PC-3 (cell line): ENCODE measurements around the gene DNAL1. TPM values are rescaled to one million over a fixed set of nuclear protein-coding genes. Genes with fewer than 3 reads are reported as not detected.

Experiments used
- ATAC-seq: fragments of 200-7000 bp; cut with Tn5 transposase; 2 replicates; pipeline ENCODE4 v1.9.1; 2020; ENCODE audit warnings: mild to moderate bottlenecking, moderate library complexity
- BruUV-seq: library from RNA; stranded (reverse); fragments of 400-500 nt; replicated peaks from 2 replicates; lab custom pipeline; 2021; lab: Mats Ljungman, UMichigan
- CTCF ChIA-PET: fragments of 300-600 bp; sonication (Branson Sonifier 250); formaldehyde crosslinking; loops from one replicate; lab custom pipeline; 2022; ENCODE audit warnings: antibody characterized with exemption; lab: Charles Lee
- POLR2A ChIA-PET: fragments of 300-600 bp; sonication (Branson Sonifier 250); formaldehyde crosslinking; loops from one replicate; lab custom pipeline; 2022; ENCODE audit warnings: antibody characterized with exemption; ENCODE audit not compliant: unreplicated experiment; lab: Charles Lee
- DNase-seq: peaks from one replicate; pipeline ENCODE4 v3.0.0-alpha.2; 2015
- H2AFZ ChIP-seq: fragments of 300-600 bp; sonication (generic); 2 replicates; pipeline ENCODE4 v1.6.0; 2016; ENCODE audit warnings: antibody characterized with exemption, low read length
- H3F3A ChIP-seq: fragments of 300-600 bp; sonication (generic); one replicate; pipeline ENCODE4 v1.6.0; 2017; ENCODE audit warnings: antibody characterized with exemption, low read length, control low read depth, mild to moderate bottlenecking; ENCODE audit not compliant: unreplicated experiment
- H3K27ac ChIP-seq: fragments of 300-600 bp; sonication (generic); 2 replicates; pipeline ENCODE4 v1.5.1; 2016; ENCODE audit warnings: mild to moderate bottlenecking, low read length
- H3K27me3 ChIP-seq: fragments of 300-600 bp; sonication (generic); 2 replicates; pipeline ENCODE4 v1.6.1; 2016; ENCODE audit warnings: low read length, mixed read lengths
- H3K36me3 ChIP-seq: fragments of 300-600 bp; sonication (generic); 2 replicates; pipeline ENCODE4 v1.6.1; 2016; ENCODE audit warnings: low read depth, mixed run types, low read length, mixed read lengths
- H3K4me1 ChIP-seq: fragments of 300-600 bp; sonication (generic); 2 replicates; pipeline ENCODE4 v1.5.1; 2016; ENCODE audit warnings: low read length; ENCODE audit not compliant: insufficient read depth
- H3K4me2 ChIP-seq: fragments of 300-600 bp; sonication (generic); 2 replicates; pipeline ENCODE4 v1.6.0; 2016; ENCODE audit warnings: low read length
- H3K4me3 ChIP-seq: fragments of 300-600 bp; sonication (generic); 2 replicates; pipeline ENCODE4 v1.5.1; 2016; ENCODE audit warnings: mild to moderate bottlenecking, low read length, mixed read lengths
- H3K79me2 ChIP-seq: fragments of 300-600 bp; sonication (generic); 2 replicates; pipeline ENCODE4 v1.6.1; 2017; ENCODE audit warnings: low read length, mixed read lengths
- H3K9ac ChIP-seq: fragments of 300-600 bp; sonication (generic); 2 replicates; pipeline ENCODE4 v1.6.0; 2016; ENCODE audit warnings: mild to moderate bottlenecking, low read length
- H3K9me2 ChIP-seq: fragments of 300-600 bp; sonication (generic); replicated peaks from 2 replicates; pipeline ENCODE4 v1.6.1; 2016; ENCODE audit warnings: mixed run types, low read length, mixed read lengths
- H3K9me3 ChIP-seq: fragments of 300-600 bp; sonication (generic); 2 replicates; pipeline ENCODE4 v1.6.1; 2016; ENCODE audit warnings: low read length, mixed read lengths
- H4K20me1 ChIP-seq: fragments of 300-600 bp; sonication (generic); 2 replicates; pipeline ENCODE4 v1.6.1; 2016; ENCODE audit warnings: low read length, mixed read lengths
- EZH2 ChIP-seq: fragments of 300-600 bp; sonication (generic); IDR thresholded peaks from one replicate; pipeline ENCODE4 v1.6.1; 2017; ENCODE audit warnings: antibody characterized with exemption, mild to moderate bottlenecking, low read length; ENCODE audit not compliant: unreplicated experiment
- EZH2phosphoT487 ChIP-seq: fragments of 300-600 bp; sonication (generic); IDR thresholded peaks from 2 replicates; pipeline ENCODE4 v1.6.1; 2018; ENCODE audit warnings: mild to moderate bottlenecking, antibody characterized with exemption, low read length, borderline replicate concordance
- intact Hi-C: fragments of 100-400 bp; cut with micrococcal nuclease; formaldehyde crosslinking; loops from 2 replicates; pipeline ENCODE4 v1.9.0; 2023
- total RNA-seq: library from RNA; depleted of rRNA; stranded (reverse); fragments of >200 nt; gene quantifications from 2 replicates; pipeline ENCODE4 v1.2.3, GENCODE V29; 2014
- TF ChIP-seq, protein P1 (sequence below): fragments of 300-600 bp; sonication (generic); conservative IDR thresholded peaks from 2 replicates; pipeline ENCODE4 v1.5.1; 2017; ENCODE audit warnings: antibody characterized with exemption, low read depth, mild to moderate bottlenecking, low read length

DNAL1 gene
- total RNA-seq, 1 experiment from 2014 or later = 2.6 TPM

DNA sequence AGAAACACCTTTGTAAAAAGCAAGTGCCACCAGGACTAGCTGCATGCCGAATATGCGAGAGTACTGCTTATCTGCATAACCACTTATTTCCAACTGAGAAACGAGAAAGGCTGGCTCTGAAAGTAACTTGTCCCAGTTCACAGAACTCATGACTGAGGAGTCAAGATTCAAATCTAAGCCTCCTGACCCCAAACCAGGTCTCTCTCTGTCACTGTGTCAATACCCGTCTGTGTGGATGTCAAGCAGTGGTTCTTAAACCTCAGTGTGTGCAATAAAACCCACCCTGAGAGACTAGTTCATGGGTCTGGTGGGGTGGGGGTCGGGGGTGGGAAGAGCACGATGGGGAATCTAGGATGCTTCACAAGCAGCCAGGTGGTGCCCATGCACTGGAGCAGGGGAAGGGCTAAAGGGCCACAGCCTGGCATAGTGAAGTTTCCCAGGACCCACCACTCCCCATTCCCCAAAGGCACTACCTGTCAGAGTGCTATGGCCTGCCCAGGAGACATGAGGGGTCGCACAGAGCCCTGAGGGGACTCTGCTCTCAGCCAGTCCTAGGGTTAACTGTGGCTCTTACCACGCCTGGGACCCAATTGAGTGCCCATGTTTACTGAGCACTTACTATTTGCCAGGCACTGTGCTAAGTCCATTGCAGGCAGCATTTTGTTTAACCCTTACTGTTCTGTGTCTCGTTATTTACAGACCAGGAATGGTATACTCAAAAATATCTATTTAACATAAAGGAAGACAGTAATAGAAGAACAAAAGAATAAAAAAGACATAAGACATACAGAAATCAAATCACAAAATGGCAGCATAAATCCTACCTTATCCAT, 102.8 kb downstream of the DNAL1 start:
- peaks cover 3% of the 10 kb centered on the region; the same call in 1 of the 2 replicates for H3K36me3 ChIP-seq
- H3K9me3 ChIP-seq = no peaks in the 10 kb centered on the region
- no peak for TF ChIP-seq EZH2phosphoT487
- TF ChIP-seq EZH2 = no peak
- TF ChIP-seq, protein P1, sequence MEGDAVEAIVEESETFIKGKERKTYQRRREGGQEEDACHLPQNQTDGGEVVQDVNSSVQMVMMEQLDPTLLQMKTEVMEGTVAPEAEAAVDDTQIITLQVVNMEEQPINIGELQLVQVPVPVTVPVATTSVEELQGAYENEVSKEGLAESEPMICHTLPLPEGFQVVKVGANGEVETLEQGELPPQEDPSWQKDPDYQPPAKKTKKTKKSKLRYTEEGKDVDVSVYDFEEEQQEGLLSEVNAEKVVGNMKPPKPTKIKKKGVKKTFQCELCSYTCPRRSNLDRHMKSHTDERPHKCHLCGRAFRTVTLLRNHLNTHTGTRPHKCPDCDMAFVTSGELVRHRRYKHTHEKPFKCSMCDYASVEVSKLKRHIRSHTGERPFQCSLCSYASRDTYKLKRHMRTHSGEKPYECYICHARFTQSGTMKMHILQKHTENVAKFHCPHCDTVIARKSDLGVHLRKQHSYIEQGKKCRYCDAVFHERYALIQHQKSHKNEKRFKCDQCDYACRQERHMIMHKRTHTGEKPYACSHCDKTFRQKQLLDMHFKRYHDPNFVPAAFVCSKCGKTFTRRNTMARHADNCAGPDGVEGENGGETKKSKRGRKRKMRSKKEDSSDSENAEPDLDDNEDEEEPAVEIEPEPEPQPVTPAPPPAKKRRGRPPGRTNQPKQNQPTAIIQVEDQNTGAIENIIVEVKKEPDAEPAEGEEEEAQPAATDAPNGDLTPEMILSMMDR = no peak
- ChIA-PET CTCF (no interaction called here), POLR2A (no interaction called here)
- DNase-seq (no peak), ATAC-seq (no peak)
- no TSS peak for BruUV-seq
- H3K27ac ChIP-seq = no peak overlapping the region
- H3K79me2 ChIP-seq = peaks cover 100% of the 10 kb centered on the region
- H3K4me2 ChIP-seq = no peak overlapping the region
- no peaks in the 10 kb centered on the region for H3K9me2 ChIP-seq
- peaks cover 1% of the 10 kb centered on the region for H3F3A ChIP-seq
- no peak overlapping the region for H3K4me3 ChIP-seq
- intact Hi-C loops = no loop called here
- peaks cover 71% of the 10 kb centered on the region for H4K20me1 ChIP-seq
- no peak overlapping the region for H3K9ac ChIP-seq
- H2AFZ ChIP-seq = no peak overlapping the region
- no peaks in the 10 kb centered on the region for H3K27me3 ChIP-seq
- peaks cover 69% of the 10 kb centered on the region for H3K4me1 ChIP-seq

DNA sequence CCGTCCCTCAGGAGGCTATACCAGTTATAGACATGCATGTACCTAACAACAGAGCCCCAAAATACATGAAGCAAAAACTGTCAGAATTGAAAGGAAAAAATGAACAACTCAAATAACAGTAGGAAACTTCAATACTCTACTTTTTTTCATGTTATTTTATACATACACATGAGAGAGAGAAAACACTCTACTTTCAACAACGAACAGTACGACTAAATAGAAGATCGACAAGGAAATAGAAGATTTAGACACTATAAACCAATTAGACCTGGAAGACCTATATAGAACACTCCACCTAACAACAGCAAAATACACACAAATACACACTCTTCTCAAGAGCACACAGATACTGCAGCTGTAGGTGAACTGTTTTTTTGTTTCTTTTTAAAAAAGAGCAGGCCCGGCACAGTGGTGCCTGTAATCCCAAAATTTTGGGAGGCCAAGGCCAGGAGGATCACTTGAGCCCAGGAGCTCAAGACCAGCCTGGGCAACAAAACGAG, 104.1 kb downstream of the DNAL1 start:
- ATAC-seq = no peak
- H3F3A ChIP-seq = no peaks in the 10 kb centered on the region
- no peak overlapping the region for H3K4me3 ChIP-seq
- no peak overlapping the region for H3K4me2 ChIP-seq
- no peak overlapping the region for H3K9ac ChIP-seq
- H3K79me2 ChIP-seq = peaks cover 100% of the 10 kb centered on the region
- peaks cover 69% of the 10 kb centered on the region for H3K4me1 ChIP-seq
- peaks cover 84% of the 10 kb centered on the region for H4K20me1 ChIP-seq
- BruUV-seq = no TSS peak
- no peak for DNase-seq
- no peaks in the 10 kb centered on the region for H3K9me3 ChIP-seq
- no peaks in the 10 kb centered on the region for H3K27me3 ChIP-seq
- ChIA-PET CTCF (interaction anchor here (0.6 kb wide), 1 partner anchor 29 kb away, joined by 11 read pairs; no protein-coding TSS in a partner anchor), POLR2A (no interaction called here)
- H3K27ac ChIP-seq = no peak overlapping the region
- H2AFZ ChIP-seq = no peak overlapping the region
- peaks cover 3% of the 10 kb centered on the region; the same call in 1 of the 2 replicates for H3K36me3 ChIP-seq
- intact Hi-C loops = no loop called here
- no peaks in the 10 kb centered on the region for H3K9me2 ChIP-seq
- TF ChIP-seq, protein P1 = no peak
- no peak for TF ChIP-seq EZH2phosphoT487
- TF ChIP-seq EZH2 = no peak
